H9 (cell line): ENCODE results near the gene ZNFX1. TPM values are rescaled to one million over a fixed set of nuclear protein-coding genes. Genes with fewer than 3 reads are reported as not detected.

ENCODE experiments used
- DNase-seq: peaks from one replicate; pipeline ENCODE4 v3.0.0-alpha.2; 2017
- H2AFZ ChIP-seq: one replicate; pipeline ENCODE4 v1.6.1; 2013; ENCODE audit warnings: mild to moderate bottlenecking, low read length, control low read depth, moderate library complexity
- H2AK5ac ChIP-seq: 2 replicates; pipeline ENCODE4 v1.6.1; 2013; ENCODE audit warnings: low read length, control low read depth, mixed read lengths; ENCODE audit not compliant: insufficient read length
- H2BK120ac ChIP-seq: one replicate; pipeline ENCODE4 v1.6.1; 2013; ENCODE audit warnings: low read depth, mild to moderate bottlenecking, low read length, control low read depth, inconsistent platforms; ENCODE audit not compliant: poor library complexity, severe bottlenecking
- H2BK12ac ChIP-seq: 2 replicates; pipeline ENCODE4 v1.6.1; 2013; ENCODE audit warnings: low read length, control low read depth, mixed read lengths, low read depth; ENCODE audit not compliant: insufficient read length
- H2BK15ac ChIP-seq: 2 replicates; pipeline ENCODE4 v1.6.1; 2013; ENCODE audit warnings: low read depth, low read length, control low read depth
- H2BK20ac ChIP-seq: one replicate; pipeline ENCODE4 v1.6.1; 2013; ENCODE audit warnings: low read depth, mild to moderate bottlenecking, low read length, control low read depth, inconsistent platforms; ENCODE audit not compliant: poor library complexity, severe bottlenecking
- H2BK5ac ChIP-seq: 2 replicates; pipeline ENCODE4 v1.6.1; 2013; ENCODE audit warnings: low read length, control low read depth, mixed read lengths; ENCODE audit not compliant: insufficient read length
- H3K14ac ChIP-seq: 2 replicates; pipeline ENCODE4 v1.6.1; 2013; ENCODE audit warnings: low read length, control low read depth; ENCODE audit not compliant: insufficient read depth
- H3K18ac ChIP-seq: 2 replicates; pipeline ENCODE4 v1.6.1; 2013; ENCODE audit warnings: low read depth, mild to moderate bottlenecking, mixed read lengths, low read length, control low read depth; ENCODE audit not compliant: insufficient read length
- H3K23ac ChIP-seq: 2 replicates; pipeline ENCODE4 v1.6.1; 2013; ENCODE audit warnings: low read length, control low read depth, mixed read lengths, low read depth; ENCODE audit not compliant: insufficient read length
- H3K23me2 ChIP-seq: 2 replicates; pipeline ENCODE4 v1.6.1; 2013; ENCODE audit warnings: low read depth, mild to moderate bottlenecking, mixed read lengths, low read length, control low read depth; ENCODE audit not compliant: insufficient read length, poor library complexity, severe bottlenecking
- H3K27ac ChIP-seq: 2 replicates; pipeline ENCODE4 v1.5.1; 2013; ENCODE audit warnings: low read length, control low read depth, mixed read lengths, low read depth; ENCODE audit not compliant: insufficient read length
- H3K27me3 ChIP-seq: 2 replicates; pipeline ENCODE4 v1.6.1; 2013; ENCODE audit warnings: low read length, control low read depth, inconsistent platforms; ENCODE audit not compliant: insufficient read depth
- H3K4ac ChIP-seq: 2 replicates; pipeline ENCODE4 v1.6.1; 2013; ENCODE audit warnings: low read depth, mild to moderate bottlenecking, control low read depth, inconsistent platforms, low read length, moderate library complexity
- H3K4me1 ChIP-seq: 2 replicates; pipeline ENCODE4 v1.6.1; 2013; ENCODE audit warnings: low read length, control low read depth, inconsistent platforms; ENCODE audit not compliant: insufficient read depth
- H3K4me2 ChIP-seq: 2 replicates; pipeline ENCODE4 v1.6.1; 2013; ENCODE audit warnings: low read length, control low read depth, mixed read lengths; ENCODE audit not compliant: insufficient read length, insufficient read depth
- H3K56ac ChIP-seq: 2 replicates; pipeline ENCODE4 v1.6.1; 2013; ENCODE audit warnings: low read depth, mild to moderate bottlenecking, mixed read lengths, low read length, control low read depth; ENCODE audit not compliant: insufficient read length
- H3K79me1 ChIP-seq: 2 replicates; pipeline ENCODE4 v1.6.1; 2013; ENCODE audit warnings: low read depth, mild to moderate bottlenecking, moderate library complexity, low read length, control low read depth, inconsistent platforms; ENCODE audit not compliant: insufficient read depth, poor library complexity, severe bottlenecking
- H3K79me2 ChIP-seq: 2 replicates; pipeline ENCODE4 v1.6.1; 2013; ENCODE audit warnings: low read length, control low read depth, inconsistent platforms; ENCODE audit not compliant: insufficient read depth
- H3K9ac ChIP-seq: 2 replicates; pipeline ENCODE4 v1.6.1; 2013; ENCODE audit warnings: low read length, control low read depth, mixed read lengths; ENCODE audit not compliant: insufficient read length; ENCODE audit errors: extremely low read depth
- H3K9me3 ChIP-seq: one replicate; pipeline ENCODE4 v1.6.1; 2013; ENCODE audit warnings: low read depth, low read length, inconsistent platforms; ENCODE audit not compliant: control insufficient read depth
- H3T11ph ChIP-seq: one replicate; pipeline ENCODE4 v1.6.1; 2013; ENCODE audit warnings: mild to moderate bottlenecking, low read length, control low read depth, inconsistent platforms
- H4K20me1 ChIP-seq: one replicate; pipeline ENCODE4 v1.6.1; 2013; ENCODE audit not compliant: control insufficient read depth, insufficient read length, insufficient read depth
- H4K5ac ChIP-seq: 2 replicates; pipeline ENCODE4 v1.6.1; 2013; ENCODE audit warnings: low read depth, mild to moderate bottlenecking, mixed read lengths, low read length, control low read depth; ENCODE audit not compliant: insufficient read length
- H4K8ac ChIP-seq: replicated peaks from 2 replicates; pipeline ENCODE4 v1.6.1; 2013; ENCODE audit warnings: low read length, control low read depth, mixed read lengths, low read depth; ENCODE audit not compliant: insufficient read length
- H4K91ac ChIP-seq: 2 replicates; pipeline ENCODE4 v1.6.1; 2013; ENCODE audit warnings: low read depth, mild to moderate bottlenecking, moderate library complexity, mixed read lengths, low read length, control low read depth; ENCODE audit not compliant: insufficient read length
- H3K27ac Mint-ChIP-seq, 3 experiments: 2 replicates in 2 of 3; 3 replicates in 1 of 3; pipeline ENCODE4 v1.8.0; 2020 to 2021; ENCODE audit warnings: mixed read lengths in 3 of 3, mild to moderate bottlenecking in 1 of 3, moderate library complexity in 1 of 3
- H3K27me3 Mint-ChIP-seq: 2 replicates; pipeline ENCODE4 v1.8.0; 2021; ENCODE audit warnings: low read depth, mild to moderate bottlenecking, moderate library complexity, mixed read lengths
- H3K36me3 Mint-ChIP-seq, 3 experiments: 2 replicates in 2 of 3; 3 replicates in 1 of 3; pipeline ENCODE4 v1.8.0; 2020 to 2021; ENCODE audit warnings: low read depth in 3 of 3, mixed read lengths in 3 of 3; ENCODE audit not compliant: insufficient read depth in 1 of 3
- H3K4me1 Mint-ChIP-seq, 2 experiments: 2 replicates each; pipeline ENCODE4 v1.8.0; 2020; ENCODE audit warnings: mixed read lengths in 2 of 2
- H3K4me3 Mint-ChIP-seq, 2 experiments: 2 replicates in 1 of 2; 3 replicates in 1 of 2; pipeline ENCODE4 v1.8.0; 2020 to 2021; ENCODE audit warnings: mild to moderate bottlenecking in 2 of 2, mixed read lengths in 2 of 2, moderate library complexity in 1 of 2
- H3K9me3 Mint-ChIP-seq, 2 experiments: 2 replicates in 1 of 2; 3 replicates in 1 of 2; pipeline ENCODE4 v1.8.0; 2020; ENCODE audit warnings: mild to moderate bottlenecking in 2 of 2, mixed read lengths in 2 of 2, moderate library complexity in 1 of 2
- CTCF ChIP-seq: fragments of 200-600 bp; sonication (generic); conservative IDR thresholded peaks from 3 replicates; pipeline ENCODE4 v1.8.0; 2021; ENCODE audit warnings: antibody characterized with exemption, mild to moderate bottlenecking
- WGBS: extraction: QIAGEN DNeasy Blood & Tissue Kit; methylation state at CpG from one replicate; pipeline ENCODE4 v1.1.7; 2013; ENCODE audit warnings: missing lambda C conversion rate, low lambda C conversion rate, mixed read lengths; ENCODE audit not compliant: insufficient read length; ENCODE audit errors: extremely low coverage; 5-methylcytosine and 5-hydroxymethylcytosine counted together
- total RNA-seq: library from RNA; stranded (reverse); gene quantifications from 2 replicates; pipeline ENCODE4 v1.2.1, GENCODE V29; 2021

ZNFX1 gene
- total RNA-seq, 1 experiment from 2014 or later: 13.3 TPM

GRCh38 chr20:49210101-49210756, 67.6 kb downstream of the ZNFX1 start:
- H3T11ph ChIP-seq: no peak overlapping the region

More at GRCh38 chr20:49210101-49210756, 67.6 kb downstream of the ZNFX1 start:
- Histone ChIP-seq H2BK12ac (no peak overlapping the region), H4K20me1 (no peaks in the 10 kb centered on the region), H3K23me2 (no peaks in the 10 kb centered on the region), H2BK5ac (no peak overlapping the region), H3K4me1 (no peaks in the 10 kb centered on the region), H3K14ac (no peak overlapping the region), H4K8ac (no peak overlapping the region), H3K23ac (no peak overlapping the region), H2AK5ac (no peak overlapping the region), H2AFZ (no peak overlapping the region), H2BK20ac (no peak overlapping the region), H3K27me3 (no peaks in the 10 kb centered on the region), H3K79me1 (no peaks in the 10 kb centered on the region), H3K9ac (no peak overlapping the region), H3K27ac (no peak overlapping the region), H3K4ac (no peak overlapping the region), H2BK15ac (no peak overlapping the region), H3K79me2 (no peaks in the 10 kb centered on the region), H3K4me2 (no peak overlapping the region), H2BK120ac (no peak overlapping the region), H3K56ac (no peak overlapping the region), H4K5ac (no peak overlapping the region), H3K18ac (no peak overlapping the region), H4K91ac (no peak overlapping the region), H3K9me3 (no peaks in the 10 kb centered on the region)
- H3K27ac Mint-ChIP-seq: no peak overlapping the region
- no peak for TF ChIP-seq CTCF
- no peak for DNase-seq
- H3K9me3 Mint-ChIP-seq: peaks cover 3 to 9% of the 10 kb centered on the region in 2 experiments
- H3K36me3 Mint-ChIP-seq: peaks cover 0 to 4% (median 0%) of the 10 kb centered on the region in 3 experiments; a peak in 2 of 7 replicates
- no CpG with 5 or more reads among the region's 1 CpG for WGBS
- no peaks in the 10 kb centered on the region for H3K27me3 Mint-ChIP-seq
- H3K4me3 Mint-ChIP-seq: no peak overlapping the region
- H3K4me1 Mint-ChIP-seq: no peaks in the 10 kb centered on the region
